KMS-11 (cell line): ENCODE data around the gene ABCC11.

Source experiments
- H2AFZ ChIP-seq: fragments of 200-600 bp; sonication (generic); 2 replicates; pipeline ENCODE4 v1.6.1; 2016; ENCODE audit warnings: antibody characterized with exemption, mixed run types, low read depth
- H3K27ac ChIP-seq: fragments of 200-600 bp; sonication (generic); 2 replicates; pipeline ENCODE4 v1.6.1; 2016; ENCODE audit warnings: mild to moderate bottlenecking, mixed run types
- H3K27me3 ChIP-seq: fragments of 200-600 bp; sonication (generic); 2 replicates; pipeline ENCODE4 v1.6.1; 2017; ENCODE audit warnings: mild to moderate bottlenecking, low read depth, mixed run types, moderate library complexity; ENCODE audit not compliant: insufficient read depth
- H3K36me3 ChIP-seq: fragments of 200-600 bp; sonication (generic); 2 replicates; pipeline ENCODE4 v1.6.1; 2017; ENCODE audit warnings: mild to moderate bottlenecking, mixed run types; ENCODE audit not compliant: insufficient read depth
- H3K4me1 ChIP-seq: fragments of 200-600 bp; sonication (generic); 2 replicates; pipeline ENCODE4 v1.6.1; 2016; ENCODE audit warnings: mild to moderate bottlenecking, low read depth, mixed run types; ENCODE audit not compliant: poor library complexity, severe bottlenecking
- H3K4me2 ChIP-seq: fragments of 200-600 bp; sonication (generic); 2 replicates; pipeline ENCODE4 v1.7.0; 2016; ENCODE audit warnings: mild to moderate bottlenecking, mixed run types
- H3K4me3 ChIP-seq: fragments of 200-600 bp; sonication (generic); IDR thresholded peaks from 2 replicates; pipeline ENCODE4 v1.6.1; 2017; ENCODE audit warnings: low read depth, low read length, mixed read lengths; ENCODE audit not compliant: insufficient read depth
- H3K79me2 ChIP-seq: fragments of 200-600 bp; sonication (generic); 2 replicates; pipeline ENCODE4 v1.6.1; 2016; ENCODE audit warnings: low read depth, mixed run types; ENCODE audit not compliant: insufficient read depth
- H3K9ac ChIP-seq: fragments of 200-600 bp; sonication (generic); 2 replicates; pipeline ENCODE4 v1.6.1; 2016; ENCODE audit warnings: mild to moderate bottlenecking, mixed run types
- H4K20me1 ChIP-seq: fragments of 200-600 bp; sonication (generic); 2 replicates; pipeline ENCODE4 v1.6.1; 2016; ENCODE audit warnings: mild to moderate bottlenecking, mixed run types; ENCODE audit not compliant: insufficient read depth
- CTCF ChIP-seq: fragments of 200-600 bp; sonication (generic); conservative IDR thresholded peaks from 2 replicates; pipeline ENCODE4 v1.6.1; 2017; ENCODE audit warnings: low read depth, mild to moderate bottlenecking, antibody characterized with exemption, low read length, moderate library complexity, mixed read lengths

Gene ABCC11

GRCh38 chr16:48247311-48247710 lies at the start of gene ABCC11:
Gene ABCC11, minus strand, starts transcription at chr16:48247539. Its CDS starts 15,618 bp downstream, at chr16:48231921.
- Histone ChIP-seq H3K27me3 (no peaks in the 10 kb centered on the region), H3K4me1 (peaks cover 13% of the 10 kb centered on the region), H3K4me2 (no peak within 1 kb of the TSS; the same call in 1 of the 2 replicates), H3K79me2 (peaks cover 56% of the 10 kb centered on the region), H3K36me3 (no peaks in the 10 kb centered on the region), H3K4me3 (no peak within 1 kb of the TSS), H3K9ac (no peak within 1 kb of the TSS), H2AFZ (no peak within 1 kb of the TSS), H3K27ac (no peak within 1 kb of the TSS), H4K20me1 (no peaks in the 10 kb centered on the region)
- TF ChIP-seq CTCF, result no peak

DNA sequence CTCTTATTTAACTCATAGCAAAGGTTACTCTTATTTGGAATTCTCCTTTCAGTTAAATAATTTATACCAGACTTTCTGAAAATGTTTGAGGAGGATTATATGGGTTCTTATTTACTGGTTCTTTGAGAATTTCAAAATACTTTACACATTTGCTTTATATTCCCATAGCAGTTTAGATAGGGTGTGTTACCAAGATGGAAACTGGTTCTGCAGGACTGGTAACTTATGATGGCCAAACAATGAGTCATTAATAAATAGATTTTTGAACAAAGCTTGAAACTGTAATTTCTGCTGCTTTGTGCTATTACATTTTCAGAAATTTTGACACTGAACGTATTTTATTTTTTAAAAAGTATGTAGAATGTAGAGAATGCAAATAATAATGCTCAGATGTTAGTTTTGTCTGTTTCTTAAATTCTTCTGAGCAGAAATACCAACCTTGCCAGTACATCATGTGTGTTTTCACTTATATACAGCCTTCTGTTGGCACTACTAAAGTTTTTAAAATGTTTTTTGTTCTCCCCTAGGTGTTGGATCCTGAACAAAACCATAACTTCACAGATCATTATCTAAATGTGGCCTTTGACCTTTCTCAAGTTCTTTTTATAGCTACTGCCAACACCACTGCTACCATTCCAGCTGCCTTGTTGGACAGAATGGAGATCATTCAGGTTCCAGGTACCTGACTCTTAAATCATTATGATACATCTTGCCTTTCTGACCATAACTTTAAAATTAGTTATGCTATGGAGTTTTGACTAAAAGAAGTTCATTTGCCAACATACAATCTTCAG lies 48.3 kb upstream of the ABCC11 start:
- Histone ChIP-seq H4K20me1 (no peaks in the 10 kb centered on the region; the same call in 1 of the 2 replicates), H3K36me3 (0 out of 2 replicates have a peak, but pooled peaks cover 3% of the 10 kb centered on the region), H3K9ac (no peak overlapping the region), H3K27ac (no peak overlapping the region), H2AFZ (no peak overlapping the region), H3K4me3 (no peak overlapping the region), H3K4me1 (peaks cover 26% of the 10 kb centered on the region), H3K27me3 (no peaks in the 10 kb centered on the region), H3K79me2 (no peaks in the 10 kb centered on the region), H3K4me2 (no peak overlapping the region)
- TF ChIP-seq CTCF, result no peak

- H3K4me2 ChIP-seq, result no peak overlapping the region
- H3K27ac ChIP-seq, result no peak overlapping the region
- no peak overlapping the region for H3K4me3 ChIP-seq
- no peak for TF ChIP-seq CTCF
- peaks cover 16% of the 10 kb centered on the region for H3K4me1 ChIP-seq
- no peaks in the 10 kb centered on the region for H3K27me3 ChIP-seq
- H3K9ac ChIP-seq, result no peak overlapping the region
- no peaks in the 10 kb centered on the region for H3K79me2 ChIP-seq
- no peak overlapping the region for H2AFZ ChIP-seq
- no peaks in the 10 kb centered on the region; the same call in 1 of the 2 replicates for H4K20me1 ChIP-seq
- H3K36me3 ChIP-seq, result 0 out of 2 replicates have a peak, but pooled peaks cover 3% of the 10 kb centered on the region
These were observed 47.4 kb upstream of the ABCC11 start for GRCh38 chr16:48294724-48295123.

DNA sequence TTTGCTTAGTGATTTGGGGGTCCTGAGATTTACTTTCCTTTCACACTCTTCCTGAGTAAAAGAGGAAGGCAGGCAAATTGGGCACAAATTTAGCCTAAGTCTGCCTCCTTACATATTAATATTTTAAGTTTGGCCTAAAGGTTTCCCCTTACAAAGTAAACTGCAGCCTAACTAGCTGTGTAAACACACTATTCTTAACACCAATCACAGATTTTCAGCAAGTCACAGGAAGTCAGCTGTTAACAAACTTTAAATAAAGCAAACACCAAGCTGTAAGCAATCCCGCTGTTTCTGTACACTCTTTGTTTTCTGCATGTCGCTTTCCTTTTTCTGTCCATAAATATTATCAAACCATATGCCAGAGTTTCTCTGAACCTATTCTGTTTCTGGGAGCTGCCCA lies 45.1 kb upstream of the ABCC11 start:
- H2AFZ ChIP-seq, result no peak overlapping the region
- no peaks in the 10 kb centered on the region for H3K79me2 ChIP-seq
- no peak overlapping the region for H3K27ac ChIP-seq
- H4K20me1 ChIP-seq, result no peaks in the 10 kb centered on the region; the same call in 1 of the 2 replicates
- H3K36me3 ChIP-seq, result 0 out of 2 replicates have a peak, but pooled peaks cover 3% of the 10 kb centered on the region
- H3K9ac ChIP-seq, result no peak overlapping the region
- no peak for TF ChIP-seq CTCF
- H3K27me3 ChIP-seq, result no peaks in the 10 kb centered on the region
- no peak overlapping the region for H3K4me3 ChIP-seq
- peaks cover 9% of the 10 kb centered on the region for H3K4me1 ChIP-seq
- H3K4me2 ChIP-seq, result no peak overlapping the region
